H1 (cell line): ENCODE results near the gene INPP5B. TPM values are rescaled to one million over a fixed set of nuclear protein-coding genes. Genes with fewer than 3 reads are reported as not detected.

Experiments
- BRCA1 ChIP-seq: IDR thresholded peaks from 2 replicates; pipeline ENCODE4 v1.6.1; 2012; ENCODE audit warnings: low read depth, low read length, improper control_type of control experiment
- KDM5A ChIP-seq: fragments of 200-600 bp; IDR thresholded peaks from 2 replicates; pipeline ENCODE4 v1.7.1; 2012; ENCODE audit warnings: mild to moderate bottlenecking, low read length, inconsistent platforms, mixed read lengths
- USF2 ChIP-seq: IDR thresholded peaks from 2 replicates; pipeline ENCODE4 v1.6.1; 2011; ENCODE audit warnings: low read length, improper control_type of control experiment
- polyA plus RNA-seq, 7 experiments: library from polyadenylated mRNA; depleted of rRNA in 3 of 7; stranded (reverse) in 5 of 7; unstranded in 2 of 7; fragments of >200 nt in 5 of 7; fragments of 200-250 nt in 2 of 7; gene quantifications; 1 replicate in 5 of 7; 2 replicates in 1 of 7; 4 replicates in 1 of 7; pipeline versions ENCODE4 v1.2.1 to v1.2.3, GENCODE V29; 2011 to 2013; ENCODE audit warnings: missing spikeins in 2 of 7, mixed read lengths in 2 of 7
- total RNA-seq: library from RNA; stranded (reverse); fragmentation: NEBNext Ultra II Directional; extraction: Animal tissue kit (Norgen Biotek cat#: 25700); gene quantifications from 2 replicates; pipeline ENCODE4 v1.2.1, GENCODE V29; 2021

Gene INPP5B
- total and polyA plus RNA-seq, 2 of the 8 experiments (the other 6 are each of a cell fraction or from before 2014, with no cell fraction given) = 14.0 to 23.7 TPM

- no peak for TF ChIP-seq USF2
- TF ChIP-seq BRCA1 = no peak
- TF ChIP-seq KDM5A = no peak
These were observed 5.2 kb upstream of the INPP5B start (continued) for GRCh38 chr1:37951783-37952624.
